HG03196 (cell line): ENCODE data around the gene LPAR2.

Experiments
- ATAC-seq: cut with Tn5 transposase; IDR thresholded peaks from one replicate; pipeline ENCODE4 v1.9.1; 2021; ENCODE audit not compliant: unreplicated experiment

LPAR2 gene

GRCh38 chr19:19654441-19654840 lies 26.4 kb upstream of the LPAR2 start:
- ATAC-seq = no peak

GRCh38 chr19:19653597-19654147 lies 25.7 kb upstream of the LPAR2 start:
- no peak for ATAC-seq

- no peak for ATAC-seq
These were observed 24.7 kb upstream of the LPAR2 start for GRCh38 chr19:19652482-19653295.

GRCh38 chr19:19651076-19651475 lies 23.1 kb upstream of the LPAR2 start:
- no peak for ATAC-seq

GRCh38 chr19:19650331-19650730 lies 22.3 kb upstream of the LPAR2 start:
- ATAC-seq = no peak

GRCh38 chr19:19649580-19649995 lies 21.6 kb upstream of the LPAR2 start:
- no peak for ATAC-seq

GRCh38 chr19:19649155-19649554 lies 21.1 kb upstream of the LPAR2 start:
- ATAC-seq = no peak

- ATAC-seq = no peak
These were observed 19.2 kb upstream of the LPAR2 start for GRCh38 chr19:19647037-19647835.

- ATAC-seq = no peak
These were observed 17.3 kb upstream of the LPAR2 start for GRCh38 chr19:19645233-19645870.

GRCh38 chr19:19644054-19644388 lies 16.0 kb upstream of the LPAR2 start:
- no peak for ATAC-seq

GRCh38 chr19:19643158-19644053 lies 15.4 kb upstream of the LPAR2 start, which contains the start of gene GMIP:
TSS of gene GMIP (minus strand) at chr19:19643657. CDS start at chr19:19643529, 128 bp downstream.
- ATAC-seq = peak; percentile 59

GRCh38 chr19:19642506-19643157 lies 14.6 kb upstream of the LPAR2 start:
- ATAC-seq = peak; percentile 8

GRCh38 chr19:19637523-19638251 lies 9.7 kb upstream of the LPAR2 start:
- ATAC-seq = no peak

- ATAC-seq = no peak
These were observed 9.1 kb upstream of the LPAR2 start for GRCh38 chr19:19637186-19637522.

GRCh38 chr19:19636573-19637185 lies 8.7 kb upstream of the LPAR2 start:
- ATAC-seq = no peak

- no peak for ATAC-seq
These were observed 7.3 kb upstream of the LPAR2 start for GRCh38 chr19:19635313-19635702.

GRCh38 chr19:19634516-19635312 lies 6.7 kb upstream of the LPAR2 start:
- no peak for ATAC-seq
